ENCODE measurements around the gene CCDC57.
A peak's percentile ranks its signal among the peaks of the same experiment; 100 is the strongest.

Gene CCDC57

GRCh38 chr17:82103553-82104451, 108.8 kb downstream of the CCDC57 start:
- no peak for DNase-seq

GRCh38 chr17:82101767-82102679, 110.6 kb downstream of the CCDC57 start:
- no peak for DNase-seq

- DNase-seq = no peak
Measured at GRCh38 chr17:82101301-82101715, 111.3 kb downstream of the CCDC57 start.

GRCh38 chr17:82100502-82101298, 111.9 kb downstream of the CCDC57 start:
- no peak for DNase-seq

GRCh38 chr17:82098939-82099763, 113.5 kb downstream of the CCDC57 start:
- peak in 1 of 2 experiments; percentile 23 for DNase-seq

- peak; percentile 95 for DNase-seq
Measured at GRCh38 chr17:82098169-82098938, 114.3 kb downstream of the CCDC57 start, which contains the start of gene FASN. TSS of gene FASN (minus strand) at chr17:82098236. CDS start at chr17:82096445, 1,791 bp downstream.

- no peak for DNase-seq
Measured at GRCh38 chr17:82097919-82098168, 114.8 kb downstream of the CCDC57 start.

- peak; percentile 32 to 38 for DNase-seq
Measured at GRCh38 chr17:82097184-82097918, 115.3 kb downstream of the CCDC57 start.

GRCh38 chr17:82096709-82097183, 115.9 kb downstream of the CCDC57 start:
- DNase-seq = no peak

GRCh38 chr17:82095777-82096708, 116.6 kb downstream of the CCDC57 start:
- DNase-seq = no peak

- no peak for DNase-seq
Measured at GRCh38 chr17:82094931-82095776, 117.5 kb downstream of the CCDC57 start.

- DNase-seq = no peak
Measured at GRCh38 chr17:82092995-82093751, 119.5 kb downstream of the CCDC57 start.

GRCh38 chr17:82092628-82092994, 120.0 kb downstream of the CCDC57 start:
- DNase-seq = no peak

GRCh38 chr17:82092094-82092586, 120.5 kb downstream of the CCDC57 start:
- DNase-seq = no peak

GRCh38 chr17:82091264-82092066, 121.2 kb downstream of the CCDC57 start:
- DNase-seq = no peak

GRCh38 chr17:82090549-82091263, 121.9 kb downstream of the CCDC57 start:
- DNase-seq = no peak

Data from activated CD4-positive, alpha-beta T cell treated with anti-CD3 and anti-CD28 coated beads, Interleukin-2, amount 50 U/mL, for 48 hours (primary cell).